Measurements from ENCODE around the gene BMI1. TPM values are rescaled to one million over a fixed set of nuclear protein-coding genes. Genes with fewer than 3 reads are reported as not detected.

BMI1 gene
- total and polyA plus RNA-seq, 2 experiments from 2014 or later: 2.3 to 10.7 TPM

DNA sequence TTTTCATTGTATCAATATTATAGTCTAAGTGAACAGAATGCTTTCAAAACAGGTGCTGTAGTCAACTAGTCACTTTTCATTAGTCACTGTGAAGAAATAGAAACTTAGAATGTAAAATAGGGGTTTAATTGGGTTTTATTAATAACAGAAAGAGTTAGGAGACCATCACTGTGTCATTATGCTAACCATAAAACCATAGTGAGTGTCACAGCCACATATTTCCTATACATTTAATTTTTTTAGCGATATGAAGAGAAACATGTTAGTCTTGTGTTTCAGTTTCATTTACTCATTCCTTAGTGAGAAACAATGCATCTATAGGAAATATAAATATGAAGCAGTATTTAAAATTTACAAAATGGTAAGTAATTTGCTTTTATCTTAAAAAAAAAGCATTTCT, 46.6 kb downstream of the BMI1 start (continued):
- TF ChIP-seq, protein P1, sequence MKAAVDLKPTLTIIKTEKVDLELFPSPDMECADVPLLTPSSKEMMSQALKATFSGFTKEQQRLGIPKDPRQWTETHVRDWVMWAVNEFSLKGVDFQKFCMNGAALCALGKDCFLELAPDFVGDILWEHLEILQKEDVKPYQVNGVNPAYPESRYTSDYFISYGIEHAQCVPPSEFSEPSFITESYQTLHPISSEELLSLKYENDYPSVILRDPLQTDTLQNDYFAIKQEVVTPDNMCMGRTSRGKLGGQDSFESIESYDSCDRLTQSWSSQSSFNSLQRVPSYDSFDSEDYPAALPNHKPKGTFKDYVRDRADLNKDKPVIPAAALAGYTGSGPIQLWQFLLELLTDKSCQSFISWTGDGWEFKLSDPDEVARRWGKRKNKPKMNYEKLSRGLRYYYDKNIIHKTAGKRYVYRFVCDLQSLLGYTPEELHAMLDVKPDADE (IDR thresholded peaks at IDR 0.05): no peak
- TF ChIP-seq JUNB (IDR thresholded peaks at IDR 0.05; ENCODE audit: unreplicated experiment) (no peak), EZH2 (IDR thresholded peaks at IDR 0.05; ENCODE audit: low read depth, unreplicated experiment) (no peak), ZNF331 (CRISPR knock-in tag; IDR thresholded peaks at IDR 0.05; ENCODE audit: low read depth) (no peak)
- TF ChIP-seq, protein P2, sequence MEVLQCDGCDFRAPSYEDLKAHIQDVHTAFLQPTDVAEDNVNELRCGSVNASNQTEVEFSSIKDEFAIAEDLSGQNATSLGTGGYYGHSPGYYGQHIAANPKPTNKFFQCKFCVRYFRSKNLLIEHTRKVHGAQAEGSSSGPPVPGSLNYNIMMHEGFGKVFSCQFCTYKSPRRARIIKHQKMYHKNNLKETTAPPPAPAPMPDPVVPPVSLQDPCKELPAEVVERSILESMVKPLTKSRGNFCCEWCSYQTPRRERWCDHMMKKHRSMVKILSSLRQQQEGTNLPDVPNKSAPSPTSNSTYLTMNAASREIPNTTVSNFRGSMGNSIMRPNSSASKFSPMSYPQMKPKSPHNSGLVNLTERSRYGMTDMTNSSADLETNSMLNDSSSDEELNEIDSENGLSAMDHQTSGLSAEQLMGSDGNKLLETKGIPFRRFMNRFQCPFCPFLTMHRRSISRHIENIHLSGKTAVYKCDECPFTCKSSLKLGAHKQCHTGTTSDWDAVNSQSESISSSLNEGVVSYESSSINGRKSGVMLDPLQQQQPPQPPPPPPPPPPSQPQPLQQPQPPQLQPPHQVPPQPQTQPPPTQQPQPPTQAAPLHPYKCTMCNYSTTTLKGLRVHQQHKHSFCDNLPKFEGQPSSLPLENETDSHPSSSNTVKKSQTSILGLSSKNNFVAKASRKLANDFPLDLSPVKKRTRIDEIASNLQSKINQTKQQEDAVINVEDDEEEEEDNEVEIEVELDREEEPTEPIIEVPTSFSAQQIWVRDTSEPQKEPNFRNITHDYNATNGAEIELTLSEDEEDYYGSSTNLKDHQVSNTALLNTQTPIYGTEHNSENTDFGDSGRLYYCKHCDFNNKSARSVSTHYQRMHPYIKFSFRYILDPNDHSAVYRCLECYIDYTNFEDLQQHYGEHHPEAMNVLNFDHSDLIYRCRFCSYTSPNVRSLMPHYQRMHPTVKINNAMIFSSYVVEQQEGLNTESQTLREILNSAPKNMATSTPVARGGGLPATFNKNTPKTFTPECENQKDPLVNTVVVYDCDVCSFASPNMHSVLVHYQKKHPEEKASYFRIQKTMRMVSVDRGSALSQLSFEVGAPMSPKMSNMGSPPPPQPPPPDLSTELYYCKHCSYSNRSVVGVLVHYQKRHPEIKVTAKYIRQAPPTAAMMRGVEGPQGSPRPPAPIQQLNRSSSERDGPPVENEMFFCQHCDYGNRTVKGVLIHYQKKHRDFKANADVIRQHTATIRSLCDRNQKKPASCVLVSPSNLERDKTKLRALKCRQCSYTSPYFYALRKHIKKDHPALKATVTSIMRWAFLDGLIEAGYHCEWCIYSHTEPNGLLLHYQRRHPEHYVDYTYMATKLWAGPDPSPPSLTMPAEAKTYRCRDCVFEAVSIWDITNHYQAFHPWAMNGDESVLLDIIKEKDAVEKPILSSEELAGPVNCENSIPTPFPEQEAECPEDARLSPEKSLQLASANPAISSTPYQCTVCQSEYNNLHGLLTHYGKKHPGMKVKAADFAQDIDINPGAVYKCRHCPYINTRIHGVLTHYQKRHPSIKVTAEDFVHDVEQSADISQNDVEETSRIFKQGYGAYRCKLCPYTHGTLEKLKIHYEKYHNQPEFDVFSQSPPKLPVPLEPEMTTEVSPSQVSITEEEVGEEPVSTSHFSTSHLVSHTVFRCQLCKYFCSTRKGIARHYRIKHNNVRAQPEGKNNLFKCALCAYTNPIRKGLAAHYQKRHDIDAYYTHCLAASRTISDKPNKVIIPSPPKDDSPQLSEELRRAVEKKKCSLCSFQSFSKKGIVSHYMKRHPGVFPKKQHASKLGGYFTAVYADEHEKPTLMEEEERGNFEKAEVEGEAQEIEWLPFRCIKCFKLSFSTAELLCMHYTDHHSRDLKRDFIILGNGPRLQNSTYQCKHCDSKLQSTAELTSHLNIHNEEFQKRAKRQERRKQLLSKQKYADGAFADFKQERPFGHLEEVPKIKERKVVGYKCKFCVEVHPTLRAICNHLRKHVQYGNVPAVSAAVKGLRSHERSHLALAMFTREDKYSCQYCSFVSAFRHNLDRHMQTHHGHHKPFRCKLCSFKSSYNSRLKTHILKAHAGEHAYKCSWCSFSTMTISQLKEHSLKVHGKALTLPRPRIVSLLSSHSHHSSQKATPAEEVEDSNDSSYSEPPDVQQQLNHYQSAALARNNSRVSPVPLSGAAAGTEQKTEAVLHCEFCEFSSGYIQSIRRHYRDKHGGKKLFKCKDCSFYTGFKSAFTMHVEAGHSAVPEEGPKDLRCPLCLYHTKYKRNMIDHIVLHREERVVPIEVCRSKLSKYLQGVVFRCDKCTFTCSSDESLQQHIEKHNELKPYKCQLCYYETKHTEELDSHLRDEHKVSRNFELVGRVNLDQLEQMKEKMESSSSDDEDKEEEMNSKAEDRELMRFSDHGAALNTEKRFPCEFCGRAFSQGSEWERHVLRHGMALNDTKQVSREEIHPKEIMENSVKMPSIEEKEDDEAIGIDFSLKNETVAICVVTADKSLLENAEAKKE (CRISPR knock-in tag; IDR thresholded peaks at IDR 0.05): no peak

DNA sequence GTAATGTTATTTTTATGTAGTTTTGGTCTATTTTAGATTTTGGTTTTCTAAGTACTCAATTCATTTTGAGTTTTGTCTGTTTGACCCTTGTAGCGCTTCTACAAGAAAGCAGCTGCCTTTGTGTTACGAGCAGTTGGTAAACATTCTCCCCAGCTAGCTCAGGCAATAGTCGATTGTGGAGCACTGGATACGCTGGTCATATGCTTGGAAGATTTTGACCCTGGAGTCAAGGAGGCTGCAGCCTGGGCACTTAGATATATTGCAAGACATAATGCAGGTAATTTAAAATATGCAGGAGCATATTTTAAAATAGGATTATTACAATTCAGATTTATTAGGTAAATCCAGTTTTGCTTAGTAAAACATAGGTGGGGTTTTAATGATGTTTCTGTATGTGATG, 47.5 kb downstream of the BMI1 start:
- no peak overlapping the region for H3K4me2 ChIP-seq
- TF ChIP-seq JUNB (IDR thresholded peaks at IDR 0.05; ENCODE audit: unreplicated experiment) (no peak), ZNF331 (CRISPR knock-in tag; IDR thresholded peaks at IDR 0.05; ENCODE audit: low read depth) (no peak), POLR2AphosphoS5 (IDR thresholded peaks at IDR 0.05; ENCODE audit: low read depth) (no peak)
- TF ChIP-seq, protein P3, sequence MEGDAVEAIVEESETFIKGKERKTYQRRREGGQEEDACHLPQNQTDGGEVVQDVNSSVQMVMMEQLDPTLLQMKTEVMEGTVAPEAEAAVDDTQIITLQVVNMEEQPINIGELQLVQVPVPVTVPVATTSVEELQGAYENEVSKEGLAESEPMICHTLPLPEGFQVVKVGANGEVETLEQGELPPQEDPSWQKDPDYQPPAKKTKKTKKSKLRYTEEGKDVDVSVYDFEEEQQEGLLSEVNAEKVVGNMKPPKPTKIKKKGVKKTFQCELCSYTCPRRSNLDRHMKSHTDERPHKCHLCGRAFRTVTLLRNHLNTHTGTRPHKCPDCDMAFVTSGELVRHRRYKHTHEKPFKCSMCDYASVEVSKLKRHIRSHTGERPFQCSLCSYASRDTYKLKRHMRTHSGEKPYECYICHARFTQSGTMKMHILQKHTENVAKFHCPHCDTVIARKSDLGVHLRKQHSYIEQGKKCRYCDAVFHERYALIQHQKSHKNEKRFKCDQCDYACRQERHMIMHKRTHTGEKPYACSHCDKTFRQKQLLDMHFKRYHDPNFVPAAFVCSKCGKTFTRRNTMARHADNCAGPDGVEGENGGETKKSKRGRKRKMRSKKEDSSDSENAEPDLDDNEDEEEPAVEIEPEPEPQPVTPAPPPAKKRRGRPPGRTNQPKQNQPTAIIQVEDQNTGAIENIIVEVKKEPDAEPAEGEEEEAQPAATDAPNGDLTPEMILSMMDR (conservative IDR thresholded peaks at IDR 0.05; ENCODE audit: low read depth in 2 of 2): no peak
- no peak for ATAC-seq
- H4K20me1 ChIP-seq (replicated peaks; ENCODE audit: insufficient read depth): no peaks in the 10 kb centered on the region
- H3K79me2 ChIP-seq (replicated peaks; ENCODE audit: insufficient read depth): no peaks in the 10 kb centered on the region
- no peaks in the 10 kb centered on the region for H3K4me1 ChIP-seq (ENCODE audit: insufficient read depth)
- H3K27me3 ChIP-seq (ENCODE audit: insufficient read depth): no peaks in the 10 kb centered on the region
- H3K36me3 ChIP-seq (ENCODE audit: insufficient read depth): no peaks in the 10 kb centered on the region
- Mint-ChIP-seq H3K9me3 (no peaks in the 10 kb centered on the region), H3K27ac (no peak overlapping the region), H3K4me1 (no peaks in the 10 kb centered on the region), H3K27me3 (ENCODE audit: insufficient read depth, low read depth, poor library complexity) (no peaks in the 10 kb centered on the region), H3K4me3 (no peak overlapping the region), H3K36me3 (ENCODE audit: low read depth) (no peaks in the 10 kb centered on the region)
- H3K4me3 ChIP-seq: no peak overlapping the region
- H3F3A ChIP-seq (replicated peaks; ENCODE audit: low read depth): no peaks in the 10 kb centered on the region
- no peak for DNase-seq (ENCODE audit: low spot score)
- no peak overlapping the region for H3K27ac ChIP-seq (ENCODE audit: low read depth)
- no peak overlapping the region for H2AFZ ChIP-seq
- H3K9me2 ChIP-seq (ENCODE audit: insufficient read depth): no peaks in the 10 kb centered on the region
